Endothelial cell of umbilical vein (primary cell): ENCODE measurements around the gene CELSR2.

Experiments used
- EZH2 ChIP-seq: IDR thresholded peaks from 2 replicates; pipeline ENCODE4 v1.6.1; 2012; ENCODE audit warnings: borderline replicate concordance, low read depth, mild to moderate bottlenecking, moderate library complexity, low read length, inconsistent platforms; ENCODE audit not compliant: severe bottlenecking
- MYC ChIP-seq: IDR thresholded peaks from one replicate; pipeline ENCODE4 v1.6.1; 2011; ENCODE audit warnings: mild to moderate bottlenecking, low read depth, low read length
- POLR2A ChIP-seq: IDR thresholded peaks from 2 replicates; pipeline ENCODE4 v1.6.1; 2012; ENCODE audit warnings: low read depth, mild to moderate bottlenecking, control low read depth, low read length
- TF ChIP-seq, protein P1 (sequence below), 2 donors: IDR thresholded peaks; 1 replicate in 1 of 2; 2 replicates in 1 of 2; pipeline ENCODE4 v1.5.1; 2011; ENCODE audit warnings: low read length in 2 of 2, mild to moderate bottlenecking in 2 of 2, moderate library complexity in 2 of 2, control low read depth in 1 of 2, inconsistent platforms in 1 of 2, low read depth in 1 of 2; ENCODE audit not compliant: insufficient read depth in 1 of 2; ENCODE audit errors: extremely low read depth in 1 of 2

DNA sequence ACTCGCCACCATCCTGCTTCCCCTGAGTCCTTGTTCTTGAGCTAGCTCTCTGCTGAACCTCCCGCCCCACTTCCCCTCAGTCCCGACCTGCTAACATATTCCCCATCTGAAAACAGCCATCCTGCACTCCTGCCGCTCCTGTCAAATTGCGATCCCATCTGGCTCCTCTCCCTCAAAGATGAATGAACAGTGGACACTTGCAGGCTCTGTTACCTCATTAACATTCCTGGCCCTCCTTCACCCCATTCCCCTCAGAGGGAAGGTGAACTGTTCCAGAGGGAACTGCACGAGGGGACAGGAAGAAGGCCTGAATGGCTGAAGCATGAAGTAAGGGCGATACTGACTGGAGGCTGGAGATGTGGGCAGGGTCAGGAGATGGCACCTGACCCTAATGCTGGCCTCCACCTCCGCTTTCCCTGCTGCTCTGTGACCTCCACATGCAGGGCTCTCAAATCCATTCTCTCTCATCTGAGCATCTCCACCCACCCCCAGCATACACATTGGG, 7.4 kb upstream of the CELSR2 start:
- TF ChIP-seq, protein P1, sequence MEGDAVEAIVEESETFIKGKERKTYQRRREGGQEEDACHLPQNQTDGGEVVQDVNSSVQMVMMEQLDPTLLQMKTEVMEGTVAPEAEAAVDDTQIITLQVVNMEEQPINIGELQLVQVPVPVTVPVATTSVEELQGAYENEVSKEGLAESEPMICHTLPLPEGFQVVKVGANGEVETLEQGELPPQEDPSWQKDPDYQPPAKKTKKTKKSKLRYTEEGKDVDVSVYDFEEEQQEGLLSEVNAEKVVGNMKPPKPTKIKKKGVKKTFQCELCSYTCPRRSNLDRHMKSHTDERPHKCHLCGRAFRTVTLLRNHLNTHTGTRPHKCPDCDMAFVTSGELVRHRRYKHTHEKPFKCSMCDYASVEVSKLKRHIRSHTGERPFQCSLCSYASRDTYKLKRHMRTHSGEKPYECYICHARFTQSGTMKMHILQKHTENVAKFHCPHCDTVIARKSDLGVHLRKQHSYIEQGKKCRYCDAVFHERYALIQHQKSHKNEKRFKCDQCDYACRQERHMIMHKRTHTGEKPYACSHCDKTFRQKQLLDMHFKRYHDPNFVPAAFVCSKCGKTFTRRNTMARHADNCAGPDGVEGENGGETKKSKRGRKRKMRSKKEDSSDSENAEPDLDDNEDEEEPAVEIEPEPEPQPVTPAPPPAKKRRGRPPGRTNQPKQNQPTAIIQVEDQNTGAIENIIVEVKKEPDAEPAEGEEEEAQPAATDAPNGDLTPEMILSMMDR (IDR thresholded peaks at IDR 0.05; ENCODE audit: extremely low read depth in 1 of 2, insufficient read depth in 1 of 2, low read depth in 1 of 2, low read length in 2 of 2), result no peak
- TF ChIP-seq EZH2 (no peak), POLR2A (no peak), MYC (no peak)
